GM12891 (cell line): ENCODE results near the gene COX6A2.
"Not testable (repeated sequence)": the region's sequence is repeated elsewhere in the genome, so short reads cannot be mapped to it uniquely, and the experiment has no call there.

Source experiments
- DNase-seq: peaks from one replicate; pipeline ENCODE4 v3.0.0; 2011; ENCODE audit warnings: low spot score; ENCODE audit not compliant: insufficient read length
- FAIRE-seq: peaks from 2 replicates; lab custom pipeline; 2011; peaks lifted over from hg19 to GRCh38; lab: Jason Lieb, UNC
- PAX5 ChIP-seq: IDR thresholded peaks from 2 replicates; pipeline ENCODE4 v1.6.1; 2011; ENCODE audit warnings: low read length, moderate library complexity, mild to moderate bottlenecking; ENCODE audit not compliant: insufficient read depth, severe bottlenecking
- POLR2A ChIP-seq: IDR thresholded peaks from 2 replicates; pipeline ENCODE4 v1.6.1; 2011; ENCODE audit warnings: low read depth, low read length, control low read depth
- POLR2AphosphoS5 ChIP-seq: IDR thresholded peaks from 2 replicates; pipeline ENCODE4 v1.6.1; 2011; ENCODE audit warnings: low read depth, low read length, control low read depth
- POU2F2 ChIP-seq: IDR thresholded peaks from 2 replicates; pipeline ENCODE4 v1.6.1; 2011; ENCODE audit warnings: low read depth, mild to moderate bottlenecking, control low read depth, low read length, moderate library complexity
- SPI1 ChIP-seq: IDR thresholded peaks from 2 replicates; pipeline ENCODE4 v1.6.1; 2011; ENCODE audit warnings: low read depth, low read length, control low read depth
- TAF1 ChIP-seq: IDR thresholded peaks from 2 replicates; pipeline ENCODE4 v1.6.1; 2011; ENCODE audit warnings: low read depth, low read length, control low read depth

Gene COX6A2

DNA sequence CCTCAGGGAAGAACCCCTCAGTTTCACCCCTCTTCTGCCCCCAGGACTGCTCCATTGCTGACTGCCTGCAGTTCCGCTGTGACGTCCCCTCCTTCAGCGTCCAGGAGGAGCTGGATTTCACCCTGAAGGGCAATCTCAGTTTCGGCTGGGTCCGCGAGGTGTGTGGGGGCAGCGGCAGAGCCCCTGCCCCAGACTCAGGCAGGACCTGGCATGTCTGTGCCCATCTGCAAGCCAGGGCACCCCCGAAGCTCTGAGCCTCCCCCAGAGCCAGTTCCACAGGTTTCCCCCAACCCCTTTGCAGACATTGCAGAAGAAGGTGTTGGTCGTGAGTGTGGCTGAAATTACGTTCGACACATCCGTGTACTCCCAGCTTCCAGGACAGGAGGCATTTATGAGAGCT lies 4.4 kb downstream of the COX6A2 start:
- no peak for DNase-seq
- FAIRE-seq, result no peak
- TF ChIP-seq PAX5 (no peak), SPI1 (no peak), POLR2A (no peak), POLR2AphosphoS5 (no peak), POU2F2 (no peak), TAF1 (no peak)

DNA sequence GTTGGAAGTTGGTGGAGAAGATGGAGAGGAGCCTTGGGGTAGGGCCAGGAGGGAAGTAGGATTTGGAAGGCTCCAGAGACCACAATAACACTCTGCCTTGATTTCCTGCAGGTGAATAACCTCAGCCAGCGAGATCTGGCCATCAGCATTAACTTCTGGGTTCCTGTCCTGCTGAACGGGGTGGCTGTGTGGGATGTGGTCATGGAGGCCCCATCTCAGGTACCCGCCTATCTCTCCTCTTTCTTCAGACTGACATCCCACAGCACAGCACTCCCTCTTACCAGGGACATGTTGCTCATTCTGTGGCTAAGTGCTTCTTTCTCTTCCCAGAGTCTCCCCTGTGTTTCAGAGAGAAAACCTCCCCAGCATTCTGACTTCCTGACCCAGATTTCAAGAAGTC lies 4.9 kb downstream of the COX6A2 start:
- FAIRE-seq (no peak), DNase-seq (no peak)
- TF ChIP-seq TAF1 (no peak), PAX5 (no peak)

DNA sequence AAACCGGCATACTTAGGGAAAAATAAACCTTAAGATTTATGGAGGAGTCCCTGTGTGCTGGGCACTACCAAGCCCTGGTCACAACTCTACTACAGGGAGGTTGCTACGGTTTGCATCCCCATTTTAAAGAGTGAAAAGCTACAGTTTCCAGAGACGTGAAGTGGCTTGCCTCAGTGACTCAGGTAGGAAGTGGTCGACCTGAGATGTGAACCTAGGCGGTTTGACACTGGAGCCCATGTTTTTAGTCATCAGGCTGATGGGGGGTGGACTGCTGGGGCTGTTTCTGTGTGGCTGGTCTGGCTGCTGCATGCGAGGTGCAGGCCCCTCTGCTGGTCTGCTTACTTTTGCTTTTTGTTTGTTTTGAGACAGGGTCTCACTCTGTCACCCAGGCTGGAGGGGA lies 6.6 kb downstream of the COX6A2 start:
- FAIRE-seq, result no peak
- no peak for DNase-seq
- TF ChIP-seq SPI1, result 0 out of 2 replicates have a peak, but pooled peaks have one; percentile 15
- no peak for TF ChIP-seq TAF1

DNA sequence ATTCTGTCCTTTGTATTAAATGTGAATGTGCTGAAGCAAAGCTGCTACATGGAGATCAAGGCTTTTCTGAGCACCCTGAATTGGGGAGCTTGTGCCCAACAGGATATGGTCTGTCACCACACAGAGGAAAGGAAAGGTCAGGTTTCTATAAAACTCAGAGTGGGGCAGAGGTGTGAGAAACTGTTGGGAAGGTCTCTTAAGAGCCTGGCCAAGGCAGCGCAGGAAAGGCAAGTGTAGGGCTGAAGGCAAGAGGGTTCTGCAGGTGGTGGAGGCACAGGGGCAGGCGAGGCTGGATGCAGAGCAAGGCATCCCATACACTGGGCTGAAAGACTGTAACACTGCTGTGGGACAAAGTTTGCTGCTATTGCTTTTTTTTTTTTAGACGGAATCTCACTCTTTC lies 8.1 kb downstream of the COX6A2 start:
- no peak for FAIRE-seq
- DNase-seq, result no peak
- no peak for TF ChIP-seq SPI1
- no peak for TF ChIP-seq POU2F2
- TF ChIP-seq PAX5, result no peak
- no peak for TF ChIP-seq TAF1
- TF ChIP-seq POLR2AphosphoS5, result no peak
- no peak for TF ChIP-seq POLR2A

DNA sequence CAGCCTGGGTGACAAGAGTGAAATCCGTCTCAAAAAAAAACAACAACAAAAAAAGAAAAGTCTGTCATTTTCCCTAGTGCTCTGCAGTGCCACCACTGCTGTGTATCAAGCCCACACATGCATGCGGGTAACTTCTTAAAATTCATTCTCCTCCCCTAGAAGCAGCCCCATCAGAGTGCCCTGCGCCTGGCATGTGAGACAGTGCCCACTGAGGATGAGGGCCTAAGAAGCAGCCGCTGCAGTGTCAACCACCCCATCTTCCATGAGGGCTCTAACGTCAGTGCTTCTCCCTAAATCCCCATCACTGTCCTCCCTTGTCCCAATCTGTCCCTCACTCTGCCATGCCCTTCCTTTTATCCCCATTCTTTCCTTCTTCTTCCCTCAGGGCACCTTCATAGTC lies 10.2 kb downstream of the COX6A2 start:
- no peak for FAIRE-seq
- TF ChIP-seq POU2F2, result no peak
- no peak for TF ChIP-seq SPI1
- no peak for TF ChIP-seq POLR2A
- TF ChIP-seq POLR2AphosphoS5, result no peak
- no peak for TF ChIP-seq PAX5
- TF ChIP-seq TAF1, result no peak
- DNase-seq, result no peak

DNA sequence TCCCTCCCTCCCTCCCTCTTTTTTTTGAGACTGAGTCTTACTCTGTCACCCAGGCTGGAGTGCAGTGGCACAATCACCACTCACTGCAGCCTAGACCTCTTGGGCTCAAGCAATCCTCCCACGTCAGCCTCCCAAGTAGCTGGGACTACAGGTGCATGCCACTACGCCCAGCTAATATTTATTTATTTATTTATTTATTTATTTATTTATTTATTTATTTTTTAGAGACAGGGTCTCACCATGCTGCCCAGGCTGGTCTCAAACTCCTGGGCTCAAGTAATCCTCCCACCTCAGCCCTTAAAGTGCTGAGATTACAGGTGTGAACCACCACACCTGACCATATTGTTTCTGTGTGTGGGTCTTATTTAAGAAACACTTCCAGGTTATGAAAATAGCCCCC lies 11.1 kb downstream of the COX6A2 start:
- FAIRE-seq, DNase-seq: not testable (repeated sequence)

DNA sequence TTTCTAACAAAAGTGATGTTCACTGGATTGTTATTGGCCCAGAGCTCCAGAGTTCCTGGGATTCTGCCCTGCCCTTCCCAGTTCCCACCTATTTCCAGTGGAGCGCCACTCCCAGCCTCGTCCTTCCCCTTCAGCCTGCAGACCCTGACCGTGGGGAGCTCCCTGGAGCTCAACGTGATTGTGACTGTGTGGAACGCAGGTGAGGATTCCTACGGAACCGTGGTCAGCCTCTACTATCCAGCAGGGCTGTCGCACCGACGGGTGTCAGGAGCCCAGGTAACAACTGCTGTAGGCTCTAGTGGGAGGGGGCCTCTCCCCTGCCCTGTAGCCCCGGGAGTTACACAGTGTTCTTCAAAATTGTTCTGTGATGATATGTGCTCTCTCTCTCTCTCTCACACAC lies 11.8 kb downstream of the COX6A2 start:
- FAIRE-seq (no peak), DNase-seq (no peak)
- TF ChIP-seq SPI1 (no peak), POLR2A (no peak), POLR2AphosphoS5 (no peak), POU2F2 (no peak), TAF1 (no peak), PAX5 (no peak)

DNA sequence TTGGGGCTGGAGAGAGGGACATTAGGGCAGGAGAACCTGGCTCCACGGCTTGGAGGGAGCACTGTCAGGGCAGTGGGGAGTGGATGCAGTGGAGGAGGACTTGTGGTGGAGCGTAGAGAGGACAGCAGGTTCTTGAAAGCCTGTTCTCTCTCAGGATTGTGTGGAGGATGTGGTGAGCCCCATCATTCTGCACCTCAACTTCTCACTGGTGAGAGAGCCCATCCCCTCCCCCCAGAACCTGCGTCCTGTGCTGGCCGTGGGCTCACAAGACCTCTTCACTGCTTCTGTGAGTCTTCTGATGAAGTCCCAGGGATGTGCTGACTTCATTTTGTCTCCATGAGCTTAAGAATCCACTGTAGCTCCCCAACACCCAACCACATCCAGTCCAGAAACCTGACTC lies 13.5 kb downstream of the COX6A2 start:
- TF ChIP-seq PAX5, result no peak
- TF ChIP-seq POU2F2, result no peak
- no peak for TF ChIP-seq POLR2A
- no peak for TF ChIP-seq POLR2AphosphoS5
- no peak for TF ChIP-seq SPI1
- TF ChIP-seq TAF1, result no peak
- FAIRE-seq, result no peak
- no peak for DNase-seq

GRCh38 chr16:31413943-31414342 lies 14.2 kb downstream of the COX6A2 start:
- TF ChIP-seq POLR2A, result no peak
- no peak for TF ChIP-seq SPI1
- no peak for TF ChIP-seq TAF1
- TF ChIP-seq POLR2AphosphoS5, result no peak
- no peak for TF ChIP-seq POU2F2
- TF ChIP-seq PAX5, result no peak
- DNase-seq (no peak), FAIRE-seq (no peak)

GRCh38 chr16:31413381-31413780 lies 14.8 kb downstream of the COX6A2 start:
- TF ChIP-seq POU2F2 (no peak), POLR2A (no peak), PAX5 (no peak), SPI1 (no peak)
- FAIRE-seq, result no peak
- no peak for DNase-seq

DNA sequence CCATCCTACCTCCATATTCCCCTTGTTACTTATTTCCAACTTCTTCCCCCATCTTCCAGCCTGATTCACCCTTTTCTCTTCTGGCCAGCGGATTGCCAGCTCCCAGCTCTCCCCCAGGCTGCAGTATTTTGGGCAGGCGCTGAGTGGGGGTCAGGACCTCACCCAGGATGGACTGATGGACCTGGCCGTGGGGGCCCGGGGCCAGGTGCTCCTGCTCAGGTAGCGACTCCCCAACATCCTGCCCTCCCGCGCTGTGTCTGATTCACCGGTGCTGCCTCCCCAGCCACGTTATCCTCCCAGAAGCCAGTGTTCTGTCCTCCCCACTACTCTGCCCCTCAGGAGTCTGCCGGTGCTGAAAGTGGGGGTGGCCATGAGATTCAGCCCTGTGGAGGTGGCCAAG lies 15.4 kb downstream of the COX6A2 start:
- TF ChIP-seq SPI1 (no peak), POLR2A (no peak), POU2F2 (no peak), PAX5 (no peak), TAF1 (no peak), POLR2AphosphoS5 (no peak)
- no peak for DNase-seq
- FAIRE-seq, result no peak
